ENCODE measurements around the gene INO80E.
A peak's percentile ranks its signal among the peaks of the same experiment; 100 is the strongest.
"Not testable (repeated sequence)": the region's sequence is repeated elsewhere in the genome, so short reads cannot be mapped to it uniquely, and the experiment has no call there.

The INO80E gene

DNA sequence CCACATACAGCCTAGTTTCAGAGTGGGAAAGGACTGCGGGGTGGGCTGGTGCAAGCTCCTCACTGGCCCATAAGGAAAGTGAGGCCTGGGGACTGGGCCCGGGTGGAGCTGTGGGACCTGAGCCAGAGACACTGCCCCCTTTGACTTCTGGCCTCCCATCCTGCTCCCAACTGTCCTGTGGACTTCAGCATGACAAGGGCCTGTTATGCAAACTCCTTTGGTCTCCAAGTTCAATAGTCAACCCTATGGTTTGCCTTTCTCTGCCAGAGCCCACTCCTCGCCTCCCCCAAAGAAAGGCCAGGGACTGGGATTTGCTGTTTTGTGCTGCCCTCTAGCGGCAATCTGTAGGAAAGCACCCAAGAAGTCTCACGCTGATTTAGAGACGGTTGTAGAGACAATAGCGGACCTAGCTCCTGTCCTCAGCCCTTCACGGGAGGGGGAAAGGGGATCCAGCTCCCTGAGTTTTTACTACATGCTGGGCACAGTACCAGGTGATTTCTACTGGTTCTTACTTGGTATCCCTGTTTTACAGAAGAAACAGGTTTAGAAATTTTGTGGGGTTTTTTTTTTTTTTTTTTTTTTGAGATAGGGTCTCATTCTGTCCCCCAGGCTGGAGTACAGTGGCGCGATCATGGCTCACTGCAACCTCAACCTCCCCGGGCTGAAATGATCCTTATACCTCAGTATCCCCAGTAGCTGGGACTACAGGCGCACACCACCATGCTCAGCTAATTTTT, 36.2 kb downstream of the INO80E start:
- peak; percentile 69 for DNase-seq

DNA sequence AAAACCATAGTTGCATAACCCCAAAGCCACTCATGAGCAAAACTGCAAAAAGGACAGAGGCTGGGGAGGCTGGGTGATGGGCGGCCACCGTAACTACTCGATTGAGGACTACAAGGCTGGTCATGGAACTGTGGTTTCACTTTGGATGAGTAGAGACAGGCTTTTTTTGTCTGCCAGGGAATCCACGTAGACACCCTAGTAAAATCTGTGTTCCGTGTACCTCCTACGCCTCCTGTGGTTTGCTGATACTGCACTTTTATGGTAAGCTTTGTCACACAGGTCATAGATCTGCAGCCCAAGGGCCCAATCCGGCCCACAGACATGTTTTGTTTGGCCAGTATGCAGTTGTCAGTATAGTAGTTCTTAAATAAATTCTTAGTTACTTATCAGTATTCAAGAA, 37.2 kb downstream of the INO80E start:
- no peak for DNase-seq

DNA sequence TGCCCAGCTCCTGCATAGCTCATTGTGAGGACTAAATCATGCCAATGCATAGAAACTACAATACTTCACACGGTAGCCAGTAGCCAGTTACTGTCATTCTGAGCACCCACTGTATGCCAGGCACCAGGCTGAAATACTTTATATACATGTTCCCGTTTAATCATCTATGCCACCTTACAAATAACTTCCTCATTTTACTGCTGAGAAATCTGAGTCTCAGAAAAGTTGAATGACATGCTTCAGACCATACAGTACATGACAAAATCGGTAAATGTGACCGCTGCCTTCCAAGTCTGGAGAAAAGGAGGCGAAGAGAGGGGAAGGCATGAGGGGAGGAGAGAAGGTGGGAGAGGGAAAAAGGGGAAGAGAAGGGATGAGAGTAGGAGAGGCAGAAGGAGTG, 44.2 kb downstream of the INO80E start:
- no peak for DNase-seq

DNA sequence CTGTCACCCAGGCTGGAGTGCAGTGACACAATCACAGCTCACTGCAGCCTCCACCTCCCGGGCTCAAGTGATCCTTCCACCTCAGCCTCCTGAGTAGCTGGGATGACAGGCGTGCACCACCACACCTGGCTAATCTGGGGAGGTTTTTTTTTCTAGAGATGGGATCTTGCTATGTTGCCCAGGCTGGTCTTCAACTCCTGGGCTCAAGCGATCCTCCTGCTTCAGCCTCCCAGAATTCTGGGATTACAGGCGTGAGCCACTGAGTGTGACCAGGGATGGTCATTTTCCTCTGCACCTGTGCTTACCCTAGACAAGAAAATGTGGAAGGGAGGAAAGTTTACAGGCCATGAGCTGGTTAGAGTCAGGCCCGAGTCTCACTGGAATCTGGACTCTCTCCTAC, 44.6 kb downstream of the INO80E start:
- not testable (repeated sequence) for DNase-seq

DNA sequence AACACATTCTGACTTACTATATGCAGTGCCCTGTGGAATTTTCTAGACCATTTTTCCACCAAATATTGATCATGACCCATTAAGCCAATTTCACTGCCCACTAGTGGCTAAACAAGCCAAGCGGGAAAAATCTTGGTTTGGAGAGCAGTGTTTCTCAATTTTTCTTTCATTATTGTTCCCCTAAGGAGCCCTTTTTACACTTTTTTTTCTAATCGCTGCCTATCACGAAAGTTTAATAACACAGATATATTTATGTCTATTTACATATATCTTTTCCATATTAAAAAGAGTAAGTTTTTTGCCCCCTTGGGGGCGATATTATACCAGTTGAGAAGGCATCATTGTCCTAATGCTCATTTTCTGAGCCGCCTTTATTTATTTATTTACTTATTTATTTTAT, 45.8 kb downstream of the INO80E start:
- no peak for DNase-seq

DNA sequence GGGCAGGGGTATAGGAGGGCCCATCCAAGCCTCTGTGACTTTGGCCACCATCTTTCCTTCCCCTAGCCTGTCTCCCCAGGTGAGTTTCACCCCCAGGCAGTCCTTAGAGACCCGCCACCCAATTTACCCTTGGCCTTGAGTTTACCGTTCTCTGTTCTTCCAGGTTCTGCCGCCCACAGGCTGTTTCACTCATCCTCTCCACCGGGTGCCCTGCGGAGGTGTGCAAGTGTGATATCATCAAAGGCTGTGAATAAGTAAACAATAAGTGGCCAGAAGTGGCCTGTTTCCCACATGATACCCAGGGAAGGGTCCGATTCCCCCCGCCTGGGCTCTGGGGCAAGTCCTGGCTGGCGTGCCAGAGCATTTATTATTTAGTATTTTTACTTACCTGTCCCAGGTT, 50.1 kb downstream of the INO80E start:
- no peak for DNase-seq

DNA sequence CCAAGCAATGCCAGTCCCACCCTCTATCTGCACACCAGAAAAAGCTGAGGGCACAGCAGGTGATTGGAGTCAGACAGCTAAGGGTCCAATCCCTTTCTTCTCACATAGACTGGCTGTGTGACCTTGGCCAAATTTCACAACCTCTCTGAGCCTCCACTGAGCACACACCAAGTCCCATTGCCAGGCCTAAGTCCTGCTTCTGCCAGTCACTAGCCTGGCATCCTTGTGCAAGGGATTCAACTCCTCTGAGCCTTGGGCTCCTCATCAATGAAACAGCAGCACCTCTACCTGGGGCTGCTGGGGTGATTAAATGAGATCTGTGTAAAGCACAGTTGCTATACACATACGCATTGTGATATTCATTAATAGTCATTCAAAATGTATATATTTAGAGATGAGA, 50.5 kb downstream of the INO80E start:
- no peak for DNase-seq

DNA sequence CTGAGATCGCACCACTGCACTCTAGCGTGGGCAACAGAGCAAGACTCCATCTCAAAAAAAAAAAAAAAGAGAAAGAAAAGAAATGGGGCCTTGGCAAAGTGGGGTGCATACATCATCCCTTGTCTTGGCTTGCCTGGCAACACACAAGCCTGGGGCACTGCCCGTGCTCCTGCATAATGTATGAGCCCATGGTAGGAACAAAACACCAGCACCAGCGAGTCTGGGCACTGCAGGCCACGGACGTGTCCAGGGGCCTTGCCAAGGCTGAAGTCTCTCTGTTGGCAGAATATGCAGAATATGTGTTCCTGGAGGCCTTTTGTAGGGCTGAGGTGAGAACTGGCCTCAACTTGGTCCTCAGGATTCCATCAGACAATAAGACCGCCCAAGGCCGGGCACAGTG, 53.8 kb downstream of the INO80E start:
- DNase-seq: no peak

DNA sequence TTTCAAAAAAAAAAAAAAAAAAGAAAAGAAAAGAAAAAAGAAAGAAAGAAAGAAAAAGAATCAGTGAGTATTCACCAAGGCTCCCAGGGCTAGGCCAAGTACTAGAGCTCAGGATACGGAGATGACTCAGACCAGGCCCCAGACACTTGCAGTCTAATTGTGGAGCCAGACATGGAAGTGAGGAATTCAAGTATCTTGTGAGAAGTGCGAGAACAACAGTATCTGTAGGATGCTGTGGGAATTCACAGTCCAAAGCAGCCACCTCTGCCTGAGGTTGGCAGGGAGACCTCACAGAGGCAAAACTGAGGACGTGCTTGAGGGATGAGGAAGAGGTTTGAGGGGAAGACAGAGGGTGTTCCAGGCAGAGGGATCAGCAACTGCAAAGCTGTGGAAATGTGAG, 55.5 kb downstream of the INO80E start:
- DNase-seq: no peak

DNA sequence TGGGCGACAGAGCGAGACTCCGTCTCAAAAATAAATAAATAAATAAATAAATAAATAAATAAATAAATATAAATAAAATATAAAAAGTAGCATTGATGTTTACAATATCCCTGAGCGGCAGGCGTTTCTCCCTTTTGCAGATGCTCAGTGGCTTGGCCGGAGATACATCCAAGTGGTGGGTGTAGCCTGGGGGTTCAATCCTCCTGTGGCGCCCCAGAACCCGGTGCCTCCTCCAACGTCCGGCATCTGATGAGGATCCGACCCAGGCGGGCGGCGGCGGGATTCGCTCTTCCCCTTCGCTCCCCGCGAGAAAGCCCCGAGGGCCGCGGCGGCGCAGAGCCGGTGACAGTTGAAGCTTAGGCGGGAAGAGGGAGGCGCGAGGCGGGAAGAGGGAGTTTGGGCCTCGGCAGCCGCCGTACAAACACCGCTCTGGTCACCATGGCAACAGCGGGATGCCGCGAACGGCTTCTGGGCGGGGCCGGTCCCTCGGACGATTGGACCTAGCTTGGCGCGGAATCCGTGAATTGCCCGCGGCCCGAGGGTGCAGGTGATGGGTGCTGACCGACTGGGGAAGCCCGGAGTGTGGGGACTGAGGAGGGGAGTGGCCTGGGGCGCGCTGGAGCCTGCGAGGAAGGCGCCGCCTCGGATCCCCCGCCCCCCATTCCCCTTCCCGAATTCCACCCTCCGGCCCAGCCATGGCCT, 56.8 kb downstream of the INO80E start:
- peak; percentile 71 for DNase-seq

DNA sequence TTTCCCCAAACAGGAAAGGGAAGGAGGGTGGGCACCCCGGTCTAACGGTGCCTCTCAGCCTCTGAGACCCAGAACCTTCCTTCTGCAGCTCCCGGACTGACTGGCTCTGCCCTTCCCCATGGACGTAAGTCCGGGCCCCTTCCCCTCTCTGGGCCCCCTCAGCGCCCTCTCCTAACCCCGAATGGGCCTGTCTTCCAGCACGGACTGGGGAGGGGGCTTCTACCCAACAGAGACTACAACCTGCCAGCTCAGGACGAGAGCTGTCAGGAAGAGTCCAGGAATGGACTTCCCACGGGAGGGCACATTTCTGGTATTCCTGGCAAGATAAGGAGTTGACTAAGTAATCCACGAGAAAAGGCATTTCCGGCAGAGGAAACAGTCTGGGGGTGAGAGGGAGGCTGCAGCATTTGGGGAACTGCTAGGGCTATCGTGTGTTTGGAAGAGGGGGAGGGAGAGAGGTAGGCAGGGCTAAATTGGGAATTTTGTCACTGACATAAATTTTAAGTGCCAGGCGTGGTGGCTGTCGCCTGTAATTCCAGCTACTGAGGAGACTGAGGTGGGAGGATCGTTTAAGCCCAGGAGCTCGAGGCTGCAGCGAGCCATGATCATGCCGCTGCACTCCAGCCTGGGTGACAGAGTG, 57.5 kb downstream of the INO80E start:
- no peak for DNase-seq

DNA sequence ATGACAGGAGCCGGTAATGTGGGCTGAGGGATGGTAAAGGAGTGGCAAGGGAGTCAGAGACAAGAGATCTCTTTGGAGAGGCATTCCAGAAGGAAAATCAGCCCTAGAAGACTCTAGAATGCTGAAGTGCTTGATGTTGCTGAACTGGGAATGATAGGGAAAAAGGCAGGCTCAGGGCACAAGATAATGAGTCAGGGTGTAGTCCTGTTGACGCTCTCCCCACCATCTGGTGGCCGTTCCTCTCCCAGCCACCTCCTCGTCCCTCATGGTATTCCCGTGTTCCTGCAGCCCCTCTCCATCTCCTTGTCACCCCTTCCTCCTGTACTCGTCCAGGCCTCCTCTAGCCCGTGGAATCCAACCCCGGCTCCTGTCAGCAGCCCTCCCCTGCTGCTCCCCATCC, 58.4 kb downstream of the INO80E start:
- no peak for DNase-seq

DNA sequence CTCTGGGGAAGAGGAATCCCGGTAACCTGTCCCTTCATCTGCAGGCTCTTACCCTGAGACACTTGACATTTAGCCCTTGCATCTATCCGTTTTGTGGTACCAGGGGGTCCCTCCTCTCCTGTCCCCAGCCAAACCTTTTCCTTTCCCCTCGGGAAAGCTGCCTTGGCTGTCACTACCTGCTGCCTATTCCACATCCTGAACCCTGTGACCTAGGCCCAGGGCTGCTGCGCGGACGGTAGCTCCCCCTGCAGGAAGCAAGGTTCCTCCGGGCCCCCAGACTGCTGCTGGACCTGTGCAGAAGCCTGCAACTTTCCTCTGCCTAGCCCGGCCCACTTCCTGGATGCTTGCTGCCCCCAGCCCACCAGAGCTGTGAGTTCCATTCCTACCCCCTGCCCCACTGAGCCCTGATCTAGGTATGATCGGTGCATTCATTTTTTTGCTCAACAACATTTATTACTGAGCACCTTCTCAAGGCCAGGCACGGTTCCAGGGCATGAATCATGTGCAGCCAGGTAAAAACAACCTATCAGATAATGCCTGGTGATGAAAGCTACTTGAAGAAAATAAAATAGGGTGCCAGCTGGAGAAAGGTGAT, 59.0 kb downstream of the INO80E start:
- no peak for DNase-seq

Data from NCI-H748 treated with DMSO at 0.1 percent for 48 hours (cell line).